Measurements from ENCODE around the gene PLXNB3. TPM values are rescaled to one million over a fixed set of nuclear protein-coding genes. Genes with fewer than 3 reads are reported as not detected.

Gene PLXNB3
- total and polyA plus RNA-seq, 2 donors (not counting 1 experiment from before 2014, with no cell fraction given) = 0.25 TPM; not detected in 1

- Histone ChIP-seq H3K27me3 (replicated peaks in 1 of 4; ENCODE audit: control extremely low read depth in 1 of 4, control insufficient read depth in 3 of 4, insufficient read depth in 4 of 4, low read length in 3 of 4) (no peaks in the 10 kb centered on the region), H3K4me3 (ENCODE audit: control extremely low read depth in 1 of 5, extremely low read depth in 1 of 5, insufficient read depth in 1 of 5, low read depth in 2 of 5, low read length in 4 of 5) (no peak overlapping the region), H3K36me3 (replicated peaks in 1 of 2; ENCODE audit: control extremely low read depth in 1 of 2, control insufficient read depth in 1 of 2, extremely low read depth in 1 of 2, insufficient read depth in 2 of 2, low read length in 1 of 2) (peaks cover 0 to 15% of the 10 kb centered on the region in 2 experiments), H4K20me1 (ENCODE audit: control insufficient read depth, insufficient read depth, low read length, poor library complexity, severe bottlenecking) (peaks cover 8% of the 10 kb centered on the region), H3K27ac (ENCODE audit: low read length in 2 of 2) (no peak overlapping the region), H3K9ac (ENCODE audit: low read length) (no peak overlapping the region), H3K4me2 (replicated peaks; ENCODE audit: low read depth, low read length, poor library complexity, severe bottlenecking) (no peak overlapping the region), H3K79me2 (ENCODE audit: control insufficient read depth, insufficient read depth, low read length) (peaks cover 18% of the 10 kb centered on the region), H3K4me1 (ENCODE audit: control insufficient read depth in 2 of 2, insufficient read depth in 2 of 2, low read length in 2 of 2) (peaks cover 6 to 9% of the 10 kb centered on the region in 2 donors), H2AFZ (ENCODE audit: insufficient read depth, low read depth, low read length, poor library complexity, severe bottlenecking) (no peak overlapping the region), H3K9me3 (ENCODE audit: control extremely low read depth in 1 of 3, control insufficient read depth in 2 of 3, insufficient read depth in 1 of 3, low read length in 2 of 3) (no peaks in the 10 kb centered on the region)
- no peak for TF ChIP-seq CTCF (IDR thresholded peaks at IDR 0.05)
- TF ChIP-seq EZH2 (IDR thresholded peaks at IDR 0.05; ENCODE audit: borderline replicate concordance, insufficient read depth, low read depth, low read length, poor library complexity, severe bottlenecking) = no peak
- WGBS (ENCODE audit: insufficient coverage) = 83% methylated on average over 11 of the region's 16 CpGs
- ChIA-PET CTCF (no interaction called here), POLR2A (interaction anchor here (0.6 kb wide), 1 partner anchor 100 kb away, joined by 4 read pairs; no protein-coding TSS in a partner anchor)
- intact Hi-C loops (cut with micrococcal nuclease) = no loop called here
- peaks cover 10% of the 10 kb centered on the region for H3K4me1 Mint-ChIP-seq
- no peak for ATAC-seq (ENCODE audit: low read depth)
- no peak for DNase-seq
- H3K9me3 Mint-ChIP-seq (ENCODE audit: insufficient read depth) = no peaks in the 10 kb centered on the region
- H3K27me3 Mint-ChIP-seq = no peaks in the 10 kb centered on the region
- no peak overlapping the region for H3K27ac Mint-ChIP-seq
- no peak overlapping the region for H3K4me3 Mint-ChIP-seq
Measured at GRCh38 chrX:153800177-153800722, 36.2 kb downstream of the PLXNB3 start.

- intact Hi-C loops (cut with micrococcal nuclease) = no loop called here
- POLR2A ChIA-PET = interaction anchor here (0.6 kb wide), 1 partner anchor 100 kb away, joined by 4 read pairs; no protein-coding TSS in a partner anchor
- H3K27ac ChIP-seq (ENCODE audit: low read length in 2 of 2) = no peak overlapping the region
- H3K27ac Mint-ChIP-seq = no peak overlapping the region
- H3K4me1 ChIP-seq (ENCODE audit: control insufficient read depth in 2 of 2, insufficient read depth in 2 of 2, low read length in 2 of 2) = peaks cover 1 to 4% of the 10 kb centered on the region in 2 donors
- H2AFZ ChIP-seq (ENCODE audit: insufficient read depth, low read depth, low read length, poor library complexity, severe bottlenecking) = no peak overlapping the region
- 97% methylated on average over 5 of the region's 7 CpGs for WGBS (ENCODE audit: insufficient coverage)
- H3K4me3 Mint-ChIP-seq = no peak overlapping the region
- no peak for ATAC-seq (ENCODE audit: low read depth)
- peaks cover 8% of the 10 kb centered on the region for H3K4me1 Mint-ChIP-seq
- no peaks in the 10 kb centered on the region for H3K27me3 Mint-ChIP-seq
- no peak for TF ChIP-seq EZH2 (IDR thresholded peaks at IDR 0.05; ENCODE audit: borderline replicate concordance, insufficient read depth, low read depth, low read length, poor library complexity, severe bottlenecking)
- no peak for TF ChIP-seq CTCF (IDR thresholded peaks at IDR 0.05)
- no peaks in the 10 kb centered on the region for H3K9me3 ChIP-seq (ENCODE audit: control extremely low read depth in 1 of 3, control insufficient read depth in 2 of 3, insufficient read depth in 1 of 3, low read length in 2 of 3)
- no peak overlapping the region for H3K9ac ChIP-seq (ENCODE audit: low read length)
- no peak overlapping the region for H3K4me2 ChIP-seq (replicated peaks; ENCODE audit: low read depth, low read length, poor library complexity, severe bottlenecking)
- H3K27me3 ChIP-seq (replicated peaks in 1 of 4; ENCODE audit: control extremely low read depth in 1 of 4, control insufficient read depth in 3 of 4, insufficient read depth in 4 of 4, low read length in 3 of 4) = no peaks in the 10 kb centered on the region
- no peak for DNase-seq
- no peak overlapping the region for H3K4me3 ChIP-seq (ENCODE audit: control extremely low read depth in 1 of 5, extremely low read depth in 1 of 5, insufficient read depth in 1 of 5, low read depth in 2 of 5, low read length in 4 of 5)
- peaks cover 0 to 15% of the 10 kb centered on the region in 2 experiments for H3K36me3 ChIP-seq (replicated peaks in 1 of 2; ENCODE audit: control extremely low read depth in 1 of 2, control insufficient read depth in 1 of 2, extremely low read depth in 1 of 2, insufficient read depth in 2 of 2, low read length in 1 of 2)
- H3K9me3 Mint-ChIP-seq (ENCODE audit: insufficient read depth) = no peaks in the 10 kb centered on the region
- peaks cover 6% of the 10 kb centered on the region for H4K20me1 ChIP-seq (ENCODE audit: control insufficient read depth, insufficient read depth, low read length, poor library complexity, severe bottlenecking)
- peaks cover 13% of the 10 kb centered on the region for H3K79me2 ChIP-seq (ENCODE audit: control insufficient read depth, insufficient read depth, low read length)
- CTCF ChIA-PET = no interaction called here
Measured at GRCh38 chrX:153800746-153801145, 36.7 kb downstream of the PLXNB3 start.

Data from B cell (primary cell).